AG04450 (cell line): ENCODE results near the gene SMC4. TPM values are rescaled to one million over a fixed set of nuclear protein-coding genes. Genes with fewer than 3 reads are reported as not detected.

Source experiments
- CTCF ChIA-PET: fragments of 300-600, 350-600 bp; formaldehyde crosslinking; extraction: SDS; loops from one replicate; lab custom pipeline; 2022; ENCODE audit warnings: antibody characterized with exemption, inconsistent platforms; lab: Charles Lee
- POLR2A ChIA-PET: fragments of 350-600 bp; formaldehyde crosslinking; extraction: SDS; loops from one replicate; lab custom pipeline; 2021; ENCODE audit warnings: antibody characterized with exemption, inconsistent platforms; lab: Yijun Ruan, JAX
- DNase-seq: peaks from one replicate; pipeline ENCODE4 v3.0.0-alpha.2; 2011; ENCODE audit warnings: low read depth, low spot score
- H3K27ac ChIP-seq: one replicate; pipeline ENCODE4 v1.5.1; 2012; ENCODE audit warnings: low read depth, low read length, control low read depth
- H3K27me3 ChIP-seq: one replicate; pipeline ENCODE4 v1.6.0; 2012; ENCODE audit warnings: low read length; ENCODE audit not compliant: control insufficient read depth, insufficient read depth
- H3K4me3 ChIP-seq: 2 replicates; pipeline ENCODE4 v1.5.1; 2011; ENCODE audit warnings: mild to moderate bottlenecking, low read depth, low read length, control low read depth
- H3K9me3 ChIP-seq: 2 replicates; pipeline ENCODE4 v1.5.1; 2012; ENCODE audit warnings: low read length; ENCODE audit not compliant: control insufficient read depth, insufficient read depth
- CTCF ChIP-seq: IDR thresholded peaks from 2 replicates; pipeline ENCODE4 v1.5.1; 2011; ENCODE audit warnings: low read depth, low read length, control low read depth, inconsistent platforms
- polyA plus RNA-seq: library from polyadenylated mRNA; depleted of rRNA; stranded (reverse); fragments of >200 nt; gene quantifications from 2 replicates; pipeline ENCODE4 v1.2.3, GENCODE V29; 2011

Gene SMC4
- polyA plus RNA-seq, 1 experiment, result 42.0 TPM

DNA sequence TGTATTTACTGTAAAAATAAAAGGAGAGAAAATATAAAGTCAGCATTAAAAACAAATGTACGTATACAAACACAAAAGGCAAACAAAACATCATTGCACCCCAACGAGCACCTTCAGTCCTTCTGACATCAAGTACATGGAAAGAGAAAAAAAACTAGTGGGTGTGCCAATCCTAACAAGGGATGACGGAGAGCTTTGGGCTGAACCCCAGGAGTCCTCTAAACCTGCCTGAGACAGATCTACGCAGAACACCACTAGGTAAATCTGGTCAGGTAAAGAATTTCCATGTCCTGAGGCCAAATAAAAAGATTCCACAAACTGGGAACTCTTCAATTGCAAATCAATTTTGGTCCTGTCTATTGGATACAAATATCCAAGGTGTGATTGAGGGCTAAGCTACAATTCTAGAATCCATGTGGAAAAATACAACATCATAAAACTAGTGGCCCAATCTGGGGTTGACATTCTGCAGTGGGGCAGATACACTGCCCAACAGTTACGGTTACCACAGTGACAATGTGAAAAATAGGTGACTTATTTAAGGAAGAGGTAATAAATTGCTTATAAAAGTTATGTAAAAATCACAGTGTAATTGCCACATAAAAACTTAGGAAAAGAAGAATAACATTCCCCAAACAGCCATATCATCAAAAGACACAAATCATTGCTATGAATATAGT, 14.7 kb upstream of the SMC4 start:
- DNase-seq, result no peak
- Histone ChIP-seq H3K9me3 (no peaks in the 10 kb centered on the region), H3K27me3 (no peaks in the 10 kb centered on the region), H3K4me3 (no peak overlapping the region), H3K27ac (no peak overlapping the region)
- ChIA-PET CTCF (no interaction called here), POLR2A (no interaction called here)
- no peak for TF ChIP-seq CTCF

DNA sequence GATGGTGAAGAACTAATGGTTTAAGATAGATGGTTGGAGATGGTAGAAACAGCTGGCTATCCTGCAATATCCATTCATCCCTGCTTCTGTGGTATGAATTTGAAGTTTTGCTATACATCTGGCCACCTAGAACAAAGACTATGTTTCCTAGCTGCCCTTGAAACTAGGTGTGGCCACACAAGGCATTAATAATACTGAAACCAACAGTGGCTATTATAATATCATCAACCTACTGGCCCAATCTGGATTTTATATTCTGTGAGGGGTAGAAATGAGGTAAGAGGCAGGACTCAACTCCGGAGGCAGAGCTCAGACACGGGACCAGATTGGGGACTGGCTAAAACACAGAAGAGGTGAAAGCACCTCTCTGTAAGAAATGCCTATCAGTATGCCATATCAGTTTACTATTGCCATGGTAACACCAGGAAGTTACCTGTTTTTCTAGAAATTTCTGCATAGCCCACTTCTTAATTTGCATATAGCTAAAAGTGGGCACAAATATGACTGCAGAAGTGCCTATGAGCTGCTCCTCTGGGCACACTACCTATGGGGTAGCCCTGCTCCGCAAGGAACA, 8.8 kb upstream of the SMC4 start:
- no peaks in the 10 kb centered on the region for H3K9me3 ChIP-seq
- CTCF ChIA-PET, result no interaction called here
- POLR2A ChIA-PET, result interaction anchor here (0.7 kb wide), 1 partner anchor 11 kb away, joined by 6 read pairs; no protein-coding TSS in a partner anchor
- no peaks in the 10 kb centered on the region for H3K27me3 ChIP-seq
- H3K4me3 ChIP-seq, result no peak overlapping the region
- no peak for TF ChIP-seq CTCF
- H3K27ac ChIP-seq, result no peak overlapping the region
- no peak for DNase-seq

DNA sequence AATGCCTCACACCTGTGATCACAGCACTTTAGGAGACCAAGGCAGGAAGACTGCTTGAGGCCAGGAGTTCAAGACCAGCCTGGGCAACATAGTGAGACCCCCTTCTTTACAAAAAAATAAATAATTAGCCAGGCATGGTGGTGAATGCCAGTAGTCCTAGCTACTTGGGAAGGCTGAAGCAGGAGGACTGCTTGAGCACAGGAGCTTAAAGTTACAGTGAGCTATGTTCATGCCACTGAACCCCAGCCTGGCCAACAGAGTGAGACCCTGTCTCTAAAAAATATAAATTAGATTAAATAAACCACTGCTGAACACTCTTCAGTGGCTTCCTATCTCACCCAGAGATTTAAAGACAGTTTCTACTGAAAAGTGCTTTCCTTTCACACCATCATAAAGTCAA, 6.7 kb upstream of the SMC4 start:
- CTCF ChIA-PET, result no interaction called here
- POLR2A ChIA-PET, result no interaction called here

DNA sequence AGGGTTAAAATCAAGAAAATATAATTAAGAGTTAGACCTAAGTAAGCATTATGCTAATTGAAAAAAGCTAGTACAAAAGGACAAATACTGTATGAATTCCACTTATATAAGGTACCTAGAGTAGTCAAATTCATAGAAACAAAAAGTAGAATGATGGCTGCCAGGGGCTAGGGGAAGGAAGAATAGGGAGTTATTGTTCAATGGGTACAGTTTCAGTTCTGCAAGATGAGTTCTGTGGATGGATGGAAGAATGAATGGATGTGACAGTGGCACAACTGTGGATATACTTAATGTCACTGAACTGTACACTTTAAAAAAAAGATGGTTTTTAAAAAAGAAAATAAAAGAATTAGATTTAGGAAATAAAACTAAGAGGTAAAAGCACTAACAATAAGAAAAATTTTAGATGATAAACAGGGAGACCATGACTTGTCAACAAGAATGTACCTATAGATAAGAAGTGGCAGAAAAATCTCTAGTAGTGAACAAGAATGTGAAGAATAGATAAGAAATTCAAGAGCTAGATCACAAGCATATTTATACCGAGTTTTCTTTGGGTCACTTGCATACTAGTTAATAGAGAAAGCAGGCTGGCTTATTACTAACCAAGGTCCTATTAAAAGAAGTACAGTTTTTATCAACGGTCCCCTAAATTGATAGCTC, 6.0 kb upstream of the SMC4 start:
- Histone ChIP-seq H3K27ac (no peak overlapping the region), H3K4me3 (no peak overlapping the region), H3K9me3 (no peaks in the 10 kb centered on the region), H3K27me3 (no peaks in the 10 kb centered on the region)
- DNase-seq, result no peak
- CTCF ChIA-PET, result interaction anchor here (1.3 kb wide), 1 partner anchor 20 kb away, joined by 4 read pairs; no protein-coding TSS in a partner anchor
- POLR2A ChIA-PET, result no interaction called here
- TF ChIP-seq CTCF, result no peak

More for the DNA sequence above, 6.7 kb upstream of the SMC4 start:
- no peak overlapping the region for H3K4me3 ChIP-seq
- H3K27me3 ChIP-seq, result no peaks in the 10 kb centered on the region
- H3K9me3 ChIP-seq, result no peaks in the 10 kb centered on the region
- no peak for DNase-seq
- no peak for TF ChIP-seq CTCF
- H3K27ac ChIP-seq, result no peak overlapping the region

- no peaks in the 10 kb centered on the region for H3K27me3 ChIP-seq
- TF ChIP-seq CTCF, result no peak
- H3K4me3 ChIP-seq, result no peak overlapping the region
- H3K27ac ChIP-seq, result no peak overlapping the region
- no peaks in the 10 kb centered on the region for H3K9me3 ChIP-seq
- DNase-seq, result no peak
- POLR2A ChIA-PET, result no interaction called here
- CTCF ChIA-PET, result interaction anchor here (0.7 to 1.3 kb wide), 2 partner anchors 19 to 92 kb away, joined by 3 to 4 read pairs; no protein-coding TSS in a partner anchor
Observed at GRCh38 chr3:160394009-160394392, 5.4 kb upstream of the SMC4 start.
